ENCODE measurements around the gene PKP4. TPM values are rescaled to one million over a fixed set of nuclear protein-coding genes. Genes with fewer than 3 reads are reported as not detected.

Gene PKP4
- total and polyA plus RNA-seq, 7 donors, result 6.8 to 23.8 (median 18.0) TPM

GRCh38 chr2:158542577-158542976 lies 85.8 kb downstream of the PKP4 start:
- ATAC-seq, result no peak

DNA sequence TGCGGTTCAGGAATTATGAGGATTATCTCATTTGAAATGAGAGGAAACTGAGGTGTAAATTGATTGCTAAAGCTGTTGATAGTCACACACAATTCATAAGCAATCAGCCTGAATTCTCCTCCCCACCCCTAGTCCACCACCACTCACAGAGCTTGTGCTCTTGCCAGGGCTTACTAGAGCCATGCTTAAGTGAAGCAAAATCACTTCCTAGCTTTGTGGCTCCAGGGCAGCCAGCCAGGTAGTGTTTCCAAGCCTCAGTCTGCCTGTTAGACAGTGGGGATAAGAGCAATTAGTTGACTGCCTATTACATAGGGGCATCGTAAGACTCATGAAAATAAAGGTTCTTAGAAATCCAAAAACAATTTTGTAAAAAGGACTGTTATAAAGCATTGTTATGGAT lies 87.2 kb downstream of the PKP4 start:
- ATAC-seq (no peak), DNase-seq (no peak)
- H3K36me3 ChIP-seq (ENCODE audit: insufficient read depth in 1 of 2, low read depth in 1 of 2), result no peaks in the 10 kb centered on the region
- H3K27ac ChIP-seq, result no peak overlapping the region
- H3K4me1 ChIP-seq, result peaks cover 6% of the 10 kb centered on the region
- H3K4me3 ChIP-seq, result no peak overlapping the region
- H3K9me3 ChIP-seq, result no peaks in the 10 kb centered on the region
- TF ChIP-seq CTCF (IDR thresholded peaks at IDR 0.05), result no peak
- no peaks in the 10 kb centered on the region for H3K27me3 ChIP-seq (ENCODE audit: insufficient read depth in 3 of 3, low read length in 2 of 3)
- intact Hi-C loops (cut with DNase I), result no loop called here
- WGBS, 3 donors, result 80 to 93% (median 89%) methylated on average over 2 of the region's 2 CpGs

More at GRCh38 chr2:158542577-158542976, 85.8 kb downstream of the PKP4 start:
- H3K36me3 ChIP-seq (ENCODE audit: insufficient read depth in 1 of 2, low read depth in 1 of 2), result no peaks in the 10 kb centered on the region
- WGBS, 3 donors, result 96 to 97% (median 97%) methylated on average over 1 of the region's 1 CpG
- intact Hi-C loops (cut with DNase I), result no loop called here
- DNase-seq, result no peak
- H3K27me3 ChIP-seq (ENCODE audit: insufficient read depth in 3 of 3, low read length in 2 of 3), result no peaks in the 10 kb centered on the region
- H3K4me1 ChIP-seq, result peaks cover 6% of the 10 kb centered on the region
- H3K4me3 ChIP-seq, result no peak overlapping the region
- no peaks in the 10 kb centered on the region for H3K9me3 ChIP-seq
- H3K27ac ChIP-seq, result no peak overlapping the region
- TF ChIP-seq CTCF (IDR thresholded peaks at IDR 0.05), result no peak

GRCh38 chr2:158544998-158545397 lies 88.2 kb downstream of the PKP4 start:
- no peak for TF ChIP-seq CTCF (IDR thresholded peaks at IDR 0.05)
- no peaks in the 10 kb centered on the region for H3K27me3 ChIP-seq (ENCODE audit: insufficient read depth in 3 of 3, low read length in 2 of 3)
- intact Hi-C loops (cut with DNase I), result no loop called here
- no peak overlapping the region for H3K27ac ChIP-seq
- H3K36me3 ChIP-seq (ENCODE audit: insufficient read depth in 1 of 2, low read depth in 1 of 2), result no peaks in the 10 kb centered on the region
- no peaks in the 10 kb centered on the region for H3K4me1 ChIP-seq
- 67 to 97% (median 90%) methylated on average over 1 of the region's 1 CpG for WGBS, 3 donors
- H3K9me3 ChIP-seq, result no peaks in the 10 kb centered on the region
- no peak overlapping the region for H3K4me3 ChIP-seq
- no peak for ATAC-seq
- DNase-seq, result no peak

DNA sequence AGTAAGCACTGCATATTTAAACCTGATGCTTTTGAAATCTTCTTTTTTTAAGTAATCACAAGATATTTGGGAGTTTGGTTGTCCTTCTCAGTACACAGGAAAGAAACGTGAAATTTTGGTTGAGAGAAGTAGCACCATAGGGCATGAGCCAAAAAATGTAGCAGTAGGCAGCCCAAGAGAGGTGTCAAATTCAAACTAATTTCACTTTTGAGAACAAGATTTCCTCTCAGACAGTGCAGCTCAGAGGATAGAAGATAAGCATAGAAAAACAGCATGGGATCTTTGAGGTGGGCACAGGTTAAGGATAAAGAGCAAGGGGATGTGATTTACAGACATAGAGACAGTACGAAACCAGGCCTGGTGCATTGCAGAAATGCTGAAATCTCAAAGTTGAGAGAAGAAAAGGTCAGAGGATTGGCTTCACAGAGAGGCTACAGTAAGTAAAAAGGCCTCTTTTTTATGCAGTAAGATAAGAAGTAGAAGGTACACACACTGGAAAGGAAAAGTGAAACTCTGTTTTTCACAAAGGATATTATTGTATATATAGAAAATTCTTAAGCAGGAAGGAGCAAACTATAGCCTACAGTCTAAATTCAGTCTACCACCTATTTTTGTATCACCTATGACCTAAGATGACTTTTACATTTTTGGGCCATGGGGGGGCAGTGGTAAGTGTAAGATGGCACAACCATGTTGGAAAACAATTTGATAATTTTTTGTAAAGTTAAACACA lies 89.8 kb downstream of the PKP4 start:
- no peak overlapping the region for H3K27ac ChIP-seq
- ATAC-seq (no peak), DNase-seq (no peak)
- no peak for TF ChIP-seq CTCF (IDR thresholded peaks at IDR 0.05)
- no peaks in the 10 kb centered on the region for H3K4me1 ChIP-seq
- 71 to 82% (median 75%) methylated on average over 2 of the region's 2 CpGs for WGBS, 3 donors
- H3K9me3 ChIP-seq, result no peaks in the 10 kb centered on the region
- intact Hi-C loops (cut with DNase I), result no loop called here
- no peaks in the 10 kb centered on the region for H3K27me3 ChIP-seq (ENCODE audit: insufficient read depth in 3 of 3, low read length in 2 of 3)
- no peaks in the 10 kb centered on the region for H3K36me3 ChIP-seq (ENCODE audit: insufficient read depth in 1 of 2, low read depth in 1 of 2)
- no peak overlapping the region for H3K4me3 ChIP-seq

DNA sequence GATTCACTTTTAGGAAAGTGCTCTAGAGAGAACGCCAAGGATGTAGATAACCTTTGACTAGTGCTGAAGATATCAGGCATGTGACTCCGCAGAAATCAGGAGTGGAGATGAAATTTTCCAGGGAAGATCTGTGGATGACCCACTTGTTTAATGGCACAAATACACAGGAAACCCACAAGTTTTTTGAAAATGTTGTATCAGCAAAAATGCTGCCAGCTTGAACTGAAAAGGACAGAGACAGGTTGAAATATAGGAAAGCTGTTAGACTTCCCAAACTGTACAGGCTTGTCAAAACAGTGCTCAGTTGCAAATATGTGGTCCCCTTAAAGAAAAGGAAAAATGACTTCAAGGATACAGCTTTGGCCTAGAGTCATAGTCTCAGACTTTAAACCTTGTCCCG lies 96.5 kb downstream of the PKP4 start:
- no peak for DNase-seq
- intact Hi-C loops (cut with DNase I), result no loop called here
- 95 to 99% (median 98%) methylated on average over 3 of the region's 3 CpGs for WGBS, 3 donors
- TF ChIP-seq CTCF (IDR thresholded peaks at IDR 0.05), result no peak
- Histone ChIP-seq H3K9me3 (no peaks in the 10 kb centered on the region), H3K4me1 (no peaks in the 10 kb centered on the region), H3K36me3 (ENCODE audit: insufficient read depth in 1 of 2, low read depth in 1 of 2) (no peaks in the 10 kb centered on the region), H3K4me3 (no peak overlapping the region), H3K27ac (no peak overlapping the region), H3K27me3 (ENCODE audit: insufficient read depth in 3 of 3, low read length in 2 of 3) (no peaks in the 10 kb centered on the region)
- no peak for ATAC-seq
